SH-SY5Y (cell line): Measurements from ENCODE around the gene NAT16.

Experiments
- GATA2 ChIP-seq: IDR thresholded peaks from 2 replicates; pipeline ENCODE4 v1.6.1; 2011; ENCODE audit warnings: mild to moderate bottlenecking, low read depth, low read length
- GATA3 ChIP-seq: IDR thresholded peaks from 2 replicates; pipeline ENCODE4 v1.6.1; 2011; ENCODE audit warnings: low read depth, mild to moderate bottlenecking, low read length, moderate library complexity

Gene NAT16

GRCh38 chr7:101156866-101157589 is 23.1 kb downstream of the NAT16 start:
- TF ChIP-seq GATA3 (no peak), GATA2 (no peak)

GRCh38 chr7:101156277-101156676 is 23.8 kb downstream of the NAT16 start:
- TF ChIP-seq GATA2 (no peak), GATA3 (no peak)

DNA sequence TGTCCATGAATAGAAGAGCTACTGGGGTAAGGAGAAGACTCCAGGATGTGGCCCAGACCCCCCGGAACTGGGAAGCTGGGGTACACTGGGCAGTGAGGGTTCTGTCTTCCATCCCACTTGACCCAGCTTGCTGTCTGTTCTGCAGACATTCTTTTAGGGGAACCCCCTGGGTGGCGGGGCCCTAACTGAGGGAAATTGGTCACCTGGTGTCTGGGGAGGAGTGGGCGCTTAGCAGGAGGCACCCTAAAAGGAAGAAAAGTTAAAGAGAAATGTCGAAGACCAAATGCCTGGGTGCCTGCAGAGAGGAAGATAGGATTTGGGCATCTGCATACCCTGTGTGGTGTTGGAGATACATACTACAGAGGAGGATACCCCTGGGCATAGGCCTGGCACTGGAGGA is 24.8 kb downstream of the NAT16 start:
- TF ChIP-seq GATA3, result no peak
- TF ChIP-seq GATA2, result no peak

DNA sequence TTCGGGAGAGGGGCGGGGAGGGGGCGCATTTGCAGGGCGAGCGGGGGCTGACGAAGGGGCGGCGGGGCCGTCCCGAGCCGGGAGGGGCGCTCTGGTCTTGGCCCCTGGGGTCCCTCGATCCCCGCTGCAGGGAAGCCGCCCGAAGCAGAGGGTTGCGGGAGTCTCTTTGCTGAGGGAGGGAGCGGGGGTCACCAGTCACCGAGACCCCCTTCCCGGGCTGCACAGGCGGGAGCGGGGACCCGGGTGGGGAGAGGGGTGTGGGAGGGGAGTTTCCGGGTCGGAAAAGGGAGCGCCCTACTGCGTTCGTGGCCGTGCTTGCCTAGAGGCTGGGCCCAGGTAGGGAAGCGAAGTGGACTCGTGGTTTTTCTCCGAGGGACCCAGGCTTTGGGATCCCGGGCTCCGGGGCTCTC is 25.4 kb downstream of the NAT16 start:
- TF ChIP-seq GATA2 (no peak), GATA3 (no peak)

DNA sequence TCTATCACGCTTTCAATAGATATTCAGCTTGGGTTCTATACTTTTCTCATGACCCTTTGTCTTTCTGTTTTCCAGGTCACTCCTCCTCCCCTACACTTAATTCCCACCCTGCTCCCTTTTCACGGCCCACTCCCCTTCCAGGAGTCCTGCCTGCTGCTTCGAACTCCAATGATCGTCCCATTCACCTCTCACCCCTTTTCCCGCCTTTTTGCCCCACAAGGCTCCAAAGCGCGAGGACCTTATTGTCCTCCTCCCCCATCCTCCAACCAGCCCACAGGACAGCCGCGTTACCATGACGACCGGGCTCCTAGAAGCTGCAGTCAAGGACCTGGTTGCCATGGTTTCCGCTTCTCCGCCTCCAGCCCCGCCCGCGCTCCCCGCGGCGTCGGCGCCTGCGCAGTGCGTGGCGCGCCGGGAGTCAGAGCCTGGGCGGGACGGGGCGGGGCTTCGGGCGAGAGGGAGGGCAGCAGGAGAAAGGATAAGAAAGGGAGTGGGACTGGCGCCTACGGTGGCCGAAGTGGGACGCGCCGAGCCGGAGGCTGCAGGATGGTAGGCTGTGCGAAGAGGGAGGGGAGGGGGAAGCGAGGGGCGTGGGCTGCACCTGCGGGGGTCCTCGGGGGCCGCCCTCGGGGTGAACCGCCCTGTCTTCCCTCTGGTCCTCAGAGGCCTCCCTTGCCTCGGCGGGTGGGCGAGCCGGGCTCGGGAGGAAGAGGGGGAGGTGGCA is 26.0 kb downstream of the NAT16 start, which contains the start of gene AP1S1:
AP1S1 (plus strand) TSS at position 508 of the 724 bp plus-strand sequence; CDS start at position 547, 39 bp downstream.
- no peak for TF ChIP-seq GATA3
- no peak for TF ChIP-seq GATA2

- TF ChIP-seq GATA3, result no peak
- TF ChIP-seq GATA2, result no peak
These were observed 28.0 kb downstream of the NAT16 start for GRCh38 chr7:101151908-101152651.

GRCh38 chr7:101140746-101141382 is 39.2 kb downstream of the NAT16 start:
- no peak for TF ChIP-seq GATA2
- TF ChIP-seq GATA3, result no peak

DNA sequence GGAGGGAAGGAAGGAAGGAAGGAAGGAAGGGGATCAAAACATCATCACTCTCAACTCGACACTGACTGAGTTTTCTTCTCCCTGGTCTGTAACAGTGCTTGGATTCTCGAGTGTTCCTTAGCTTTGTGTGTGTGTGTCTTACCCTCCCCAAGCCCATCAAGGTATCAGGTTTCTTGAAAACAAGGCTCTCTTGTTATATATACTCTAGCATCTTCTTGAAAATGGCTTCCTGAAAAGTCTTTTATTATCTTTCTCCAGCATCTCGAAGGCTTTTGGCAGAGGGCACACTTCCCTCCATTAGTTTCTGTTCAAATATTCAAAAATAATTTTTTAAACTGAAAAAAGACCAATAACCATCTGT is 39.8 kb downstream of the NAT16 start:
- no peak for TF ChIP-seq GATA3
- TF ChIP-seq GATA2, result no peak

DNA sequence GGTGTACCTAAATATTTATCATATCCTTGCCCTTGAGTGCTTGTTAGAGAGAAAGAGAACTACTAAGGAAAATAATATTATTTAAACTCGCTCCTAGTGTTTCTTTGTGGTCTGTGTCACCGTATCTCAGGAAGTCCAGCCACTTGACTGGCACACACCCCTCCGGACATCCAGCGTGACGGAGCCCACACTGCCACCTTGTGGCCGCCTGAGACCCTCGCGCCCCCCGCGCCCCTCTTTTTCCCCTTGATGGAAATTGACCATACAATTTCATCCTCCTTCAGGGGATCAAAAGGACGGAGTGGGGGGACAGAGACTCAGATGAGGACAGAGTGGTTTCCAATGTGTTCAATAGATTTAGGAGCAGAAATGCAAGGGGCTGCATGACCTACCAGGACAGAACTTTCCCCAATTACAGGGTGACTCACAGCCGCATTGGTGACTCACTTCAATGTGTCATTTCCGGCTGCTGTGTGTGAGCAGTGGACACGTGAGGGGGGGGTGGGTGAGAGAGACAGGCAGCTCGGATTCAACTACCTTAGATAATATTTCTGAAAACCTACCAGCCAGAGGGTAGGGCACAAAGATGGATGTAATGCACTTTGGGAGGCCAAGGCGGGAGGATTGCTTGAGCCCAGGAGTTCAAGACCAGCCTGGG is 41.8 kb downstream of the NAT16 start:
- TF ChIP-seq GATA2 (no peak), GATA3 (no peak)

DNA sequence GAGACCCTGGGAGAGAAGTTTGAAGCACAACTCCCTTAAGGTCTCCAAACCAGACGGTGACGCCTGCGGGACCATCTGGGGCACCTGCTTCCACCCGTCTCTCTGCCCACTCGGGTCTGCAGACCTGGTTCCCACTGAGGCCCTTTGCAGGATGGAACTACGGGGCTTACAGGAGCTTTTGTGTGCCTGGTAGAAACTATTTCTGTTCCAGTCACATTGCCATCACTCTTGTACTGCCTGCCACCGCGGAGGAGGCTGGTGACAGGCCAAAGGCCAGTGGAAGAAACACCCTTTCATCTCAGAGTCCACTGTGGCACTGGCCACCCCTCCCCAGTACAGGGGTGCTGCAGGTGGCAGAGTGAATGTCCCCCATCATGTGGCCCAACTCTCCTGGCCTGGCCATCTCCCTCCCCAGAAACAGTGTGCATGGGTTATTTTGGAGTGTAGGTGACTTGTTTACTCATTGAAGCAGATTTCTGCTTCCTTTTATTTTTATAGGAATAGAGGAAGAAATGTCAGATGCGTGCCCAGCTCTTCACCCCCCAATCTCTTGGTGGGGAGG is 42.4 kb downstream of the NAT16 start:
- TF ChIP-seq GATA2, result no peak
- no peak for TF ChIP-seq GATA3

DNA sequence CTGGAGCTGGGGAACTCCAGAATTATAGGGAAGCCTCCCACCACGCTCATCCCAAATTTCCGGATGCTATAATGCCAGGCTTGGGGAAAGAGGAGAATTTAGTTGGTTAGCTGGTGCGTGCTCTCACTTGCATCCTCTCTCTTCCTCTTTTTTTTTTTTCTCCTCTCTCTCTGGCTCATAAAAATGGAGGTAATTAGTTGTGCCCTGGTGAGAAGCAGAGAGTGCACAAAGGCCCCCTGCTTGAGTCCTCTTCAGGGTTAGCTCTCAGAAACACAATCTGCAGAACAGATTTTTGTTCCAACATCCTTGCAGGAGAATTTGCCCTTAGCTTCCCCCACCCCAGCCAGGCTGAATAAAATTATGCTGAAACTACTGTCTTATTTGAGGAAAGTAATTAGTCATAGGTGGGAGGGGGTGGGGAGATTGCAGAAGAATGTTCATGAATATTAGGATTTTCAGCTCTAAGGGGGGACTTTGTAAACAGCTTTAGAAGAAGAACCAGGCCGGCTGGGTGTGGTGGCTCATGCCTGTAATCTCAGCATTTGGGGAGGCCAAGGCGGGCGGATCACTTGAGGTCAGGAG is 45.6 kb downstream of the NAT16 start:
- TF ChIP-seq GATA2 (no peak), GATA3 (no peak)

GRCh38 chr7:101133621-101134398 is 46.3 kb downstream of the NAT16 start:
- TF ChIP-seq GATA3 (no peak), GATA2 (no peak)
